ENCODE data around the gene MTCL3.
A peak's percentile ranks its signal among the peaks of the same experiment; 100 is the strongest.

Gene MTCL3

DNA sequence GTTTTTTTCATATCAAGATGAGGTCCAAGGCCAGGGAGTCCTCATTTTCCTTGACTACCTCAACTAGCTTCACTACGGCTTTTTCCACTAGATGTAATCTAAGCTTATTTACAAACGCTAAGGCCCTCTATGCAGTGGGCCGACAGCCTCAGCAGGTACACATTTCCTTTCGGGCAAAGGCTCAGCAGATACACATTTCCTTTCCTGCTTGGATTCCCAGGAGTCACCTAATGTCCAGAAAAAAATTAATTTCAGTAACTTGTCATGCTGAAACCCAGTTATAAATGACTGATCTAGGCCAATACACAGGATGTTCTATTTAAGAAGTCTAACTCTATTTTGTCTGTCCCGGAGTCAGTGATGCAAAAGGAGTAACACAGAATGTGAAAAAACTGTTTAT is 52.7 kb downstream of the MTCL3 start:
- H3K36me3 ChIP-seq (ENCODE audit: control insufficient read depth, insufficient read depth, low read length), result no peaks in the 10 kb centered on the region
- POLR2A ChIA-PET, result no interaction called here
- intact Hi-C loops (cut with micrococcal nuclease; ENCODE audit: unreplicated experiment), result loop anchor here (10.0 kb wide), 1 partner anchor 178 kb away; no protein-coding TSS in a partner anchor
- no peak for ATAC-seq
- no peak for DNase-seq (ENCODE audit: low read depth, low spot score)
- CTCF ChIA-PET, result interaction anchor here (0.7 to 1.3 kb wide), 3 partner anchors 36 to 615 kb away, joined by 3 to 10 read pairs (median 8); no protein-coding TSS in a partner anchor
- H3K4me3 ChIP-seq (ENCODE audit: low read depth in 2 of 2, low read length in 2 of 2), result no peak overlapping the region
- no peak overlapping the region for H3K27ac ChIP-seq (ENCODE audit: low read length)
- no peaks in the 10 kb centered on the region for H3K4me1 ChIP-seq (ENCODE audit: control insufficient read depth, insufficient read depth, low read length)
- BruUV-seq (replicated peaks), result no TSS peak
- no peak for TF ChIP-seq POLR2AphosphoS5 (IDR thresholded peaks at IDR 0.05; ENCODE audit: low read depth, low read length)
- in situ Hi-C loops (cut with HindIII; ENCODE audit: low pct_unique_long_range_greater_than_20kb, low sequenced_read_pairs), result no loop called here
- H3K27me3 ChIP-seq (ENCODE audit: control insufficient read depth, insufficient read depth, low read length), result no peaks in the 10 kb centered on the region
- no peaks in the 10 kb centered on the region for H3K9me3 ChIP-seq (ENCODE audit: control insufficient read depth, insufficient read depth, low read depth, low read length)

DNA sequence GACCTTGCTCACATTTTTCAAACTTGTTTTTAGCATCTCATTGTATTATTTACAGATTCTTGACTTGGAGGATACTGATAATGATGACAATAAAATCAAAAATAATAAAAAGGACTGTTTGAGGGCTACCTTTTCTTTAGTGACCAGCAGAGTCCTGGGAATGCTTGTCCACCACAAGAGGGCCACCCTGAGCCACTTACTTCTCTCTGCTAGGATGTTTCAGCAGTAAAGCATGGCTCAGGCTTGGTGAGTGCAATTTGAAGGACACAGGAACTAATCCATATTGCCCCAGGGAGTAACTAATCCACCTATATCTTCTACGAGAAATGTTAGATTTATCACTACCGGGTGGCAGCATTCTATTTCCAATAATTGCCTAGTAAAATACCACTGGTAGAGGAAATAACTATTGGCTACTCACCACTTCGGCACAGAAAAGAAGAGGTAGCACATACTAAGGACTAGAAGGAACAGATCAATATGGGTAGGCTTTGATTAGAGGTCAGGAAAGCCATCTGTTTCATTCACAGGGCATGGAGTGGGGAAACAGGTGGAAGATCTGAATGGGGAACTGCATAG is 54.2 kb downstream of the MTCL3 start:
- Histone ChIP-seq H3K4me3 (ENCODE audit: low read depth in 2 of 2, low read length in 2 of 2) (no peak overlapping the region), H3K27ac (ENCODE audit: low read length) (no peak overlapping the region), H3K4me1 (ENCODE audit: control insufficient read depth, insufficient read depth, low read length) (no peaks in the 10 kb centered on the region), H3K27me3 (ENCODE audit: control insufficient read depth, insufficient read depth, low read length) (no peaks in the 10 kb centered on the region), H3K36me3 (ENCODE audit: control insufficient read depth, insufficient read depth, low read length) (no peaks in the 10 kb centered on the region), H3K9me3 (ENCODE audit: control insufficient read depth, insufficient read depth, low read depth, low read length) (no peaks in the 10 kb centered on the region)
- POLR2A ChIA-PET, result no interaction called here
- TF ChIP-seq CTCF (IDR thresholded peaks at IDR 0.05) (peak; percentile 92), SIN3A (IDR thresholded peaks at IDR 0.05; ENCODE audit: borderline replicate concordance, insufficient read depth, low read depth, low read length) (no peak), REST (IDR thresholded peaks at IDR 0.05; ENCODE audit: insufficient read depth in 1 of 2, low read depth in 2 of 2, low read length in 1 of 2) (no peak), POLR2AphosphoS5 (IDR thresholded peaks at IDR 0.05; ENCODE audit: low read depth, low read length) (no peak), TCF7L2 (IDR thresholded peaks at IDR 0.05; ENCODE audit: low read depth, low read length) (no peak)
- intact Hi-C loops (cut with micrococcal nuclease; ENCODE audit: unreplicated experiment), result loop anchor here (1.0 to 10.0 kb wide), 3 partner anchors 74 to 180 kb away; no protein-coding TSS in a partner anchor
- no TSS peak for BruUV-seq (replicated peaks)
- in situ Hi-C loops (cut with HindIII; ENCODE audit: low pct_unique_long_range_greater_than_20kb, low sequenced_read_pairs), result no loop called here
- CTCF ChIA-PET, result no interaction called here
- DNase-seq (ENCODE audit: low read depth, low spot score), result peak; percentile 52
- peak; percentile 96 for ATAC-seq

DNA sequence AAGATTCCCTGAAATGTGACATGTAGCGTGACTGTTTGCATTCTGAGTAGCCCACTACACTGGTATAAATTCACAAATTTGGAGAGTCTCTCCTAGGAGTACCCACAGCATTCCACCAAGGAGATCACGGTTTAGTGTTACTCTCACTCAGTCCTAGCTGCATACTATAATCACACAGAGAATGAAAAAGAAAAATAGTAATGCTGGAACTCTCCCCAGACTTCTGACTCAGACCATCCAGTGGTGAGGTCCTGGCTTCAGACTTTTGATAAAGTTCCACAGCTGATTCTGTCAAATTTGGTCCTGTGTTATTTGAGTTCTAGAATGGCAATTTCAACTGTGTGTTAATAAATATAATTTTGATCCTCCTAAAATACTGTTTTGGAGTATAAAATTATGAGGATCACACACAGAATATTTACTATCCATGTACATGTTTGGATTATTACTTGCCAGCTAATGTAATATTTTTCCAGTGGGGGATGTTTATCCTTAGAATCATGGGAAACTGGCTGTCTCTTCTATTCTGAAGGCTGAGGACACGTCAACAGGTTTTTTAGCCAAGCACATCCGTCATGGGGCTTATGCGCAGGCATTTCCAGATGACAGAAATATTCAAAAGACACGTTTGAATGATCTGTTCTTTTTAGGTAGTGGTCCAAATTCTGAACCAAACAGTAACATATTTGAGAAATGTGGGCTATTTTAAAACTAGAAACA is 54.8 kb downstream of the MTCL3 start:
- Histone ChIP-seq H3K27me3 (ENCODE audit: control insufficient read depth, insufficient read depth, low read length) (no peaks in the 10 kb centered on the region), H3K4me3 (ENCODE audit: low read depth in 2 of 2, low read length in 2 of 2) (no peak overlapping the region), H3K27ac (ENCODE audit: low read length) (no peak overlapping the region), H3K36me3 (ENCODE audit: control insufficient read depth, insufficient read depth, low read length) (no peaks in the 10 kb centered on the region), H3K9me3 (ENCODE audit: control insufficient read depth, insufficient read depth, low read depth, low read length) (no peaks in the 10 kb centered on the region), H3K4me1 (ENCODE audit: control insufficient read depth, insufficient read depth, low read length) (no peaks in the 10 kb centered on the region)
- in situ Hi-C loops (cut with HindIII; ENCODE audit: low pct_unique_long_range_greater_than_20kb, low sequenced_read_pairs), result no loop called here
- TF ChIP-seq TCF7L2 (IDR thresholded peaks at IDR 0.05; ENCODE audit: low read depth, low read length) (no peak), POLR2AphosphoS5 (IDR thresholded peaks at IDR 0.05; ENCODE audit: low read depth, low read length) (no peak)
- no peak for DNase-seq (ENCODE audit: low read depth, low spot score)
- no TSS peak for BruUV-seq (replicated peaks)
- intact Hi-C loops (cut with micrococcal nuclease; ENCODE audit: unreplicated experiment), result loop anchor here (2.0 to 10.0 kb wide), 2 partner anchors 162 to 180 kb away; no protein-coding TSS in a partner anchor
- CTCF ChIA-PET, result no interaction called here
- POLR2A ChIA-PET, result interaction anchor here (0.7 kb wide), 1 partner anchor 1681 kb away, joined by 5 read pairs; no protein-coding TSS in a partner anchor
- ATAC-seq, result peak; percentile 30; the same call in 1 of the 2 replicates
